Measurements from ENCODE around the gene PALLD. TPM values are rescaled to one million over a fixed set of nuclear protein-coding genes. Genes with fewer than 3 reads are reported as not detected.

The PALLD gene
- total and polyA plus RNA-seq, 2 of the 8 experiments (the other 6 are each of a cell fraction or from before 2014, with no cell fraction given), result 10.5 to 25.0 TPM

DNA sequence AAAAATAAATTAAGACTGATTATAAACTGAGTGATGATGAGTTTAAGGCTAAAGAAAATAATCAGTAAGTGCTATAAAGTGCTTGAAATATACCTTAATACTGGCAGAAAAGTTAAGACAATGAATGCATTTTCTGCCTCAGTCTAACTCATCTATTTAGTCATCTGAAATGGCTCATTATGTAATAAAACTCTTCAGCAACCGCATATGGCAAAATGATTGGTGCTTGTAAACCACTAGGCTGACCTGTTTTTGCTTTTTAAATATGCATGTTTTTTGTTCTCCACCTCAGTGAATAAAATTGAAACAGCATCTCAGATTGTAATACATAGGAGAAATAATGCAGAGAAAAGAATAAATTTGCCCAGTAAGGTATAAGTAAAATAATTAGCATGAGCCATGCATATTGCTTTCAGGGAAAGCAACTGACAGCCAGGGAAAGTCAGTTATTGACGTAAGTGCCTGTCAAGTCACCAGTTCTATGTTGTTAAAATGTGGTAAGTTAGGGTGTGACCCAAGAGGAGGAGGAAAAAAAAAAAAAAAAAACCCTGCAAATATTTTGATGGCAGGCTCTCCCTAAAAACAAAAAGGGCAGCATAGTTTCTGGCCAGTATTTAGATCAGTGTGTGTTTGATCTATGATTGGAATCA, 167.5 kb downstream of the PALLD start:
- H2AK5ac ChIP-seq (ENCODE audit: low read depth, low read length), result no peak overlapping the region
- no peak overlapping the region for H2BK15ac ChIP-seq (ENCODE audit: low read length)
- H4K8ac ChIP-seq (ENCODE audit: extremely low read depth, insufficient read depth, low read length), result no peak overlapping the region
- H3K56ac ChIP-seq (replicated peaks; ENCODE audit: insufficient read length, low read depth, low read length), result no peak overlapping the region
- H2BK20ac ChIP-seq (ENCODE audit: low read length), result no peak overlapping the region
- POLR2A ChIA-PET (ENCODE audit: partially characterized antibody), result no interaction called here
- no peak overlapping the region for H3K4ac ChIP-seq (replicated peaks; ENCODE audit: insufficient read length, low read depth, low read length)
- H3K9ac ChIP-seq (replicated peaks in 1 of 4; ENCODE audit: extremely low read depth in 1 of 4, low read depth in 3 of 4, low read length in 3 of 4), result no peak overlapping the region
- 97% methylated on average over 2 of the region's 2 CpGs; no CpG with 5 or more reads in 1 of the 2 experiments for WGBS, 2 experiments (ENCODE audit: extremely low coverage in 1 of 2, insufficient coverage in 1 of 2, insufficient read length in 1 of 2, insufficient replicate concordance in 2 of 2, low coverage in 1 of 2, low lambda C conversion rate in 2 of 2, missing lambda C conversion rate in 1 of 2)
- H2BK5ac ChIP-seq (ENCODE audit: low read depth, low read length), result no peak overlapping the region
- H3K4me2 ChIP-seq (ENCODE audit: insufficient read depth in 1 of 2, low read depth in 2 of 2, low read length in 2 of 2), result no peak overlapping the region
- peaks cover 0 to 2% (median 0%) of the 10 kb centered on the region in 4 experiments; a peak in 1 of 7 replicates for H3K4me1 ChIP-seq (replicated peaks in 1 of 4; ENCODE audit: control insufficient read depth in 3 of 4, insufficient read depth in 4 of 4, low read length in 3 of 4)
- H3K27ac ChIP-seq (ENCODE audit: low read depth, low read length), result no peak overlapping the region
- H4K5ac ChIP-seq (ENCODE audit: insufficient read length, low read depth, low read length), result no peak overlapping the region
- no peak overlapping the region for H3K4me3 ChIP-seq (ENCODE audit: extremely low read depth in 1 of 4, insufficient read depth in 2 of 4, low read depth in 3 of 4, low read length in 4 of 4)
- no peaks in the 10 kb centered on the region for H3K9me3 ChIP-seq (ENCODE audit: insufficient read depth in 2 of 2, low read depth in 1 of 2, low read length in 1 of 2)
- TF ChIP-seq JUND (IDR thresholded peaks at IDR 0.05; ENCODE audit: low read length), result no peak
- TF ChIP-seq CTBP2 (IDR thresholded peaks at IDR 0.05; ENCODE audit: borderline replicate concordance, insufficient read depth, insufficient read length, low read length), result no peak
- TF ChIP-seq GTF2F1 (IDR thresholded peaks at IDR 0.05; ENCODE audit: borderline replicate concordance, low read depth, low read length), result no peak
- H4K20me1 ChIP-seq (replicated peaks in 1 of 2; ENCODE audit: control insufficient read depth in 1 of 2, insufficient read depth in 2 of 2, low read length in 2 of 2), result no peaks in the 10 kb centered on the region
- no peak overlapping the region for H3K18ac ChIP-seq (ENCODE audit: extremely low read depth, low read length)
- H3K23me2 ChIP-seq (ENCODE audit: low read depth, low read length), result no peaks in the 10 kb centered on the region
- H3K36me3 ChIP-seq (ENCODE audit: control insufficient read depth in 2 of 4, insufficient read depth in 4 of 4, low read length in 3 of 4), result no peaks in the 10 kb centered on the region
- no peak overlapping the region for H2BK120ac ChIP-seq (replicated peaks; ENCODE audit: low read depth, low read length)
- no peak for DNase-seq (ENCODE audit: low read depth in 1 of 2, low spot score in 2 of 2)
- no peaks in the 10 kb centered on the region for H3K27me3 ChIP-seq (replicated peaks in 1 of 4; ENCODE audit: control insufficient read depth in 3 of 4, extremely low read depth in 1 of 4, insufficient read depth in 3 of 4, low read length in 3 of 4)
- H3K23ac ChIP-seq (ENCODE audit: insufficient read length), result no peak overlapping the region
- H3K79me2 ChIP-seq (ENCODE audit: control insufficient read depth in 1 of 2, insufficient read depth in 2 of 2, low read length in 2 of 2), result no peaks in the 10 kb centered on the region
- CTCF ChIA-PET (ENCODE audit: partially characterized antibody), result no interaction called here
- H2AFZ ChIP-seq (ENCODE audit: low read length), result no peak overlapping the region
- no peak overlapping the region for H3K14ac ChIP-seq (ENCODE audit: insufficient read length)
- H2BK12ac ChIP-seq (ENCODE audit: low read depth, low read length), result no peak overlapping the region
- H4K91ac ChIP-seq (replicated peaks; ENCODE audit: insufficient read length, low read length), result no peak overlapping the region
- no peaks in the 10 kb centered on the region for H3K79me1 ChIP-seq (ENCODE audit: low read depth, low read length)
- no peak for FAIRE-seq

Measured in H1 (cell line).